Peyer's patch (tissue), 4 donors: ENCODE results near the gene CCDC15. TPM values are rescaled to one million over a fixed set of nuclear protein-coding genes. Genes with fewer than 3 reads are reported as not detected.

Source experiments
- DNase-seq, 3 donors: peaks; one replicate each; pipeline ENCODE4 v3.0.0-alpha.2; 2017 to 2019
- H3K27ac ChIP-seq, 4 donors: fragments of 200-600 bp; sonication (generic); one replicate each; pipeline ENCODE4 v1.5.1; 2016 to 2019
- H3K27me3 ChIP-seq, 2 donors: fragments of 200-600 bp; sonication (generic); one replicate each; pipeline ENCODE4 v1.5.1; 2019
- H3K36me3 ChIP-seq, 3 donors: fragments of 200-600 bp; sonication (generic); one replicate each; pipeline ENCODE4 v1.5.1; 2016 to 2019
- H3K4me1 ChIP-seq, 4 donors: fragments of 200-600 bp; sonication (generic); one replicate each; pipeline ENCODE4 v1.5.1; 2016 to 2019
- H3K4me3 ChIP-seq, 4 donors: fragments of 200-600 bp; sonication (generic); 1 replicate in 3 of 4; 2 replicates in 1 of 4; pipeline ENCODE4 v1.5.1; 2016 to 2019; ENCODE audit warnings: mild to moderate bottlenecking in 1 of 4
- H3K9me3 ChIP-seq, 4 donors: fragments of 200-600 bp; sonication (generic); one replicate each; pipeline ENCODE4 v1.5.1; 2016 to 2019; ENCODE audit warnings: mild to moderate bottlenecking in 1 of 4
- CTCF ChIP-seq, 6 experiments: fragments of 450-650 bp in 4 of 6; fragments of 200-600 bp in 2 of 6; sonication (generic) in 1 of 6; IDR thresholded peaks; one replicate each; pipeline ENCODE4 v1.5.1; 2017 to 2019; ENCODE audit warnings: antibody characterized with exemption in 6 of 6, mild to moderate bottlenecking in 3 of 6, moderate library complexity in 1 of 6
- POLR2A ChIP-seq, 2 donors: fragments of 450-650 bp; IDR thresholded peaks; one replicate each; pipeline ENCODE4 v1.5.1; 2017; ENCODE audit warnings: antibody characterized with exemption in 2 of 2, mild to moderate bottlenecking in 2 of 2, moderate library complexity in 2 of 2
- total RNA-seq, 4 donors: library from RNA; depleted of rRNA; stranded (reverse); fragments of >200 nt; gene quantifications; one replicate each; pipeline ENCODE4 v1.1.0, GENCODE V29; 2016

The CCDC15 gene
- total RNA-seq, 4 donors from 2014 or later, result 0.35 to 7.4 (median 1.8) TPM

DNA sequence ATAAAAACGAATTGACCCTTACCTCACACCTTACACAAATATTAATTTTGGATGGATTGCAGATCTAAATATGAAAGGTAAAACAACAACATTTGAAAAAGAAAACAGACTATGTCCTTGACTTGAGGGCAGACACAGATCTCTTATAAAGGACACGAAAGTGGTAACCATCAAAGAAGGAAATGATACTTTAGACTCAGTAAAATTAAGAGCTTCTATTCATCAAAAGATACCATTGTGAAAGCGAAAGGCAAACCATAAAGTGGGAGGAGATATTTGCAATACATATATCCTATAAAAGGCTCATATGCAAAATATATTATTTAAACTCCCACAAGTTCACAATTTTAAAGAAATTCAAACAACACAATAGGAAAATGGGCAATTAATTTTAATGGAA is 23.2 kb upstream of the CCDC15 start:
- no peaks in the 10 kb centered on the region for H3K36me3 ChIP-seq
- no peak for DNase-seq
- H3K27me3 ChIP-seq, result no peaks in the 10 kb centered on the region
- no peak overlapping the region for H3K27ac ChIP-seq
- H3K4me1 ChIP-seq, result no peaks in the 10 kb centered on the region
- H3K4me3 ChIP-seq, result no peak overlapping the region
- TF ChIP-seq CTCF (IDR thresholded peaks at IDR 0.05), result no peak
- no peak for TF ChIP-seq POLR2A (IDR thresholded peaks at IDR 0.05)
- no peaks in the 10 kb centered on the region for H3K9me3 ChIP-seq

DNA sequence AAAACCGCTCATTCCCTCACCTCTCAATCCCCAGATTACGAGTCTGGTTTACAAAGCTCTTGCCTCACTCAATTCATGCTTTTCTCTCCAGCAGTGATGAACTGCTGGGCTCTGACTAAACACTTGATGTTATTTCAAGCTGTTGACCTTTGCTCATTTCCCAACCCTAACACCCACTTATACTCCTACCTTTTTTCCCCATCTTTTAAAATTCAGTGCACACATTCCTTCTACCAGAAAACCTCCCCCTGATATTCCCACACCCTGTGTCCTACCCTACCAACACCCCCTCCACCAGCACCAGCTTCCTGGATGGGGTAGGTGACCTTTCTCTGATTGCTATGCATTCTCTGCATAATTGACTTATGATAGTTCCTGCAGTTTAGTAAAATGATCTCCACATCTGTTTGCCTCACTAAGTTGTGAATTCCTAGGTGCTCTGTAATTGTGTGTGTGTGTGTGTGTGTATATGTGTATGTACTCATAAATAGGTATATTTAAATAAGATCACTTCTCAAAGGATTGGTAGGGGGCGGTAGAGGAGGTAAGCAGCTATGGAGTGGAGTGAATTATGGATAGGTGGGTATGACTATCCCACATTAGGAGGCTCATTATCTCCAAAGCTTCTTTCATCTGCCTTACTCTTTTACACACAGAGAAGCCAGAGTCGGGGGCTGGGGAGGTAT is 19.0 kb upstream of the CCDC15 start:
- Histone ChIP-seq H3K27me3 (no peaks in the 10 kb centered on the region), H3K36me3 (no peaks in the 10 kb centered on the region), H3K27ac (no peak overlapping the region), H3K9me3 (no peaks in the 10 kb centered on the region), H3K4me3 (no peak overlapping the region), H3K4me1 (no peaks in the 10 kb centered on the region)
- TF ChIP-seq POLR2A (IDR thresholded peaks at IDR 0.05) (no peak), CTCF (IDR thresholded peaks at IDR 0.05) (no peak)
- no peak for DNase-seq

- Histone ChIP-seq H3K27ac (no peak within 1 kb of the TSS), H3K4me3 (no peak within 1 kb of the TSS), H3K4me1 (no peaks in the 10 kb centered on the region), H3K9me3 (no peaks in the 10 kb centered on the region), H3K36me3 (no peaks in the 10 kb centered on the region), H3K27me3 (no peaks in the 10 kb centered on the region)
- no peak for TF ChIP-seq POLR2A (IDR thresholded peaks at IDR 0.05)
- no peak for TF ChIP-seq CTCF (IDR thresholded peaks at IDR 0.05)
- DNase-seq, result no peak
Measured at GRCh38 chr11:124935548-124936514, 18.2 kb upstream of the CCDC15 start, which contains the start of gene HEPACAM. Gene HEPACAM (minus strand): TSS chr11:124936047. CDS start chr11:124936006, 41 bp downstream.

DNA sequence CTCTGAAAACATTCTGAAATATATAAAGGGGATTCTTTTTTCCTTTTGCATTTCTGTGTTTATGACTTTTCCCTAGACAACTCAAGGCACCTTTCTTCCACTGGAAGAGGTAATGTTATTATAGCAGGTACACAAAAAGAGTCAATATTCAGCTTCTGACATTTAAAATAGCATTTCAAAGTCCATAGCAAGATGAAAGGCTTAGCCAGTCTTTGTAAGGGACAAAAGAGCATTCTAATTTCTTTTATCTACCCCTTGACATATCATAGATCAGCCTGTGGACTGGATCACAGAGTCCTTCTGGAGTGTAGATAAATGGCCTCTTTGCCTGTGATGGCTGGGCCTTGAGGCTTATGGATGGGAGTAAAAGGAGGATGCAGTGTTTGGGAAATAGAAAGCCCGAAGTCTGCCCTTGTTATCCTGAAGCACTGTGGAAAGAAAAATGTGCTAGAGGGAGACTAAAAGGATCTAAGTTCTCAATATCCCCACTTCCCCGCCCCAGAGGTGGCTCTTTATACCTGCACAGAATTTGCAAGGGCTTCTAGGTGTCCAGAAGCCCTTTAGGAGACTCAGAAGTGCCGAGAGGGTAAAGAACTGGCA is 16.6 kb upstream of the CCDC15 start:
- H3K27me3 ChIP-seq, result no peaks in the 10 kb centered on the region
- H3K4me1 ChIP-seq, result no peaks in the 10 kb centered on the region
- no peak overlapping the region for H3K27ac ChIP-seq
- H3K4me3 ChIP-seq, result no peak overlapping the region
- DNase-seq, result no peak
- no peaks in the 10 kb centered on the region for H3K36me3 ChIP-seq
- TF ChIP-seq CTCF (IDR thresholded peaks at IDR 0.05), result no peak
- no peak for TF ChIP-seq POLR2A (IDR thresholded peaks at IDR 0.05)
- H3K9me3 ChIP-seq, result no peaks in the 10 kb centered on the region

- DNase-seq, result no peak
- Histone ChIP-seq H3K27me3 (no peaks in the 10 kb centered on the region), H3K9me3 (no peaks in the 10 kb centered on the region), H3K4me3 (no peak overlapping the region), H3K27ac (no peak overlapping the region), H3K4me1 (no peaks in the 10 kb centered on the region), H3K36me3 (no peaks in the 10 kb centered on the region)
- TF ChIP-seq POLR2A (IDR thresholded peaks at IDR 0.05) (no peak), CTCF (IDR thresholded peaks at IDR 0.05) (no peak)
Measured at GRCh38 chr11:124938206-124938765, 15.7 kb upstream of the CCDC15 start.
